Measurements from ENCODE around the gene STX8.

DNA sequence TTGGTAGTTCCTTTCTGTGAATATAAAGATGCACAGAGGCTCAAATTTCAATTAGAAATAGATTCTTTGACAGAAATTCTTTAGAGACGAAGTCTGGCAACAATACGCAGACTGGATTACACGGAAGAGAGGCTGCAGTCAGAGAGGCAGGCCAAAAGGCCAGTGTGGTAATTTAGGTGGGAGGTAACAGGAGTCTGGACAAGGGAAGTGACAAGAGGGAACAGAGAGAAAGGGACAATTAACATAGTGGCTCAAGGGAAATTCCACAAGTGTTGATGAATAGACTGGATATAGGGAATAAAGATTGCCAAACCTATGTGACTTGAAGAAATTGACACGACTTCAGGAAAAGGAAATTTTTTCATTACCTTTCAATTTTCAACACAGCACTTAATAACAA lies 54.6 kb downstream of the STX8 start:
- TF ChIP-seq POLR2A (IDR thresholded peaks at IDR 0.05; ENCODE audit: low read depth, low read length) (no peak), TAF1 (IDR thresholded peaks at IDR 0.05; ENCODE audit: low read depth, low read length) (no peak)

Measured in GM12891 (cell line).